Fibroblast of skin of right quadriceps (primary cell): ENCODE measurements around the gene ARHGAP44.
A peak's percentile ranks its signal among the peaks of the same experiment; 100 is the strongest.

Source experiments
- DNase-seq: peaks from one replicate; pipeline ENCODE4 v3.0.0-alpha.2; 2013

The ARHGAP44 gene

GRCh38 chr17:12996941-12997340 lies 207.6 kb downstream of the ARHGAP44 start:
- DNase-seq = no peak

- DNase-seq = no peak
Observed at GRCh38 chr17:12998461-12998860, 209.2 kb downstream of the ARHGAP44 start.

- DNase-seq = no peak
Observed at GRCh38 chr17:12998874-12999273, 209.6 kb downstream of the ARHGAP44 start.

GRCh38 chr17:13000561-13000960 lies 211.3 kb downstream of the ARHGAP44 start:
- no peak for DNase-seq

- DNase-seq = no peak
Observed at GRCh38 chr17:13001991-13002615, 212.8 kb downstream of the ARHGAP44 start.

- peak; percentile 65 for DNase-seq
Observed at GRCh38 chr17:13002761-13003453, 213.6 kb downstream of the ARHGAP44 start.

GRCh38 chr17:13003454-13003851 lies 214.2 kb downstream of the ARHGAP44 start:
- no peak for DNase-seq

- DNase-seq = no peak
Observed at GRCh38 chr17:13003927-13004326, 214.6 kb downstream of the ARHGAP44 start.

- no peak for DNase-seq
Observed at GRCh38 chr17:13004336-13004735, 215.0 kb downstream of the ARHGAP44 start.

GRCh38 chr17:13005530-13005929 lies 216.2 kb downstream of the ARHGAP44 start:
- no peak for DNase-seq

GRCh38 chr17:13008461-13008860 lies 219.2 kb downstream of the ARHGAP44 start:
- no peak for DNase-seq

GRCh38 chr17:13010959-13011358 lies 221.7 kb downstream of the ARHGAP44 start:
- no peak for DNase-seq

GRCh38 chr17:13014801-13015200 lies 225.5 kb downstream of the ARHGAP44 start:
- no peak for DNase-seq

- DNase-seq = no peak
Observed at GRCh38 chr17:13016881-13017654, 227.8 kb downstream of the ARHGAP44 start.

GRCh38 chr17:13017655-13018459 lies 228.6 kb downstream of the ARHGAP44 start, which contains the start of gene ELAC2:
ELAC2 (minus strand) TSS chr17:13018027; CDS start chr17:13017947, 80 bp downstream.
- peak; percentile 99 for DNase-seq

- DNase-seq = no peak
Observed at GRCh38 chr17:13024016-13024415, 234.7 kb downstream of the ARHGAP44 start.

GRCh38 chr17:13024526-13025257 lies 235.4 kb downstream of the ARHGAP44 start:
- peak; percentile 47 for DNase-seq

GRCh38 chr17:13025258-13025627 lies 235.9 kb downstream of the ARHGAP44 start:
- DNase-seq = no peak

- DNase-seq = no peak
Observed at GRCh38 chr17:13025687-13026086, 236.4 kb downstream of the ARHGAP44 start.

- DNase-seq = peak; percentile 25
Observed at GRCh38 chr17:13027246-13027645, 237.9 kb downstream of the ARHGAP44 start.

GRCh38 chr17:13029340-13029739 lies 240.0 kb downstream of the ARHGAP44 start:
- DNase-seq = no peak

- DNase-seq = no peak
Observed at GRCh38 chr17:13030056-13030455, 240.8 kb downstream of the ARHGAP44 start.
